Nephron (organoid): ENCODE data around the gene IFT172.

Experiments
- H3K27ac Mint-ChIP-seq, 3 experiments: 2 replicates each; pipeline ENCODE4 v1.8.0; 2020; ENCODE audit warnings: mixed read lengths in 3 of 3, mild to moderate bottlenecking in 2 of 3, moderate library complexity in 1 of 3
- H3K27me3 Mint-ChIP-seq: 2 replicates; pipeline ENCODE4 v1.8.0; 2021; ENCODE audit warnings: low read depth, mild to moderate bottlenecking, moderate library complexity, mixed read lengths
- H3K36me3 Mint-ChIP-seq: 2 replicates; pipeline ENCODE4 v1.8.0; 2020; ENCODE audit warnings: low read depth, mixed read lengths
- H3K4me1 Mint-ChIP-seq: 2 replicates; pipeline ENCODE4 v1.8.0; 2020; ENCODE audit warnings: mixed read lengths
- H3K4me3 Mint-ChIP-seq, 3 experiments: 2 replicates each; pipeline ENCODE4 v1.8.0; 2020; ENCODE audit warnings: mild to moderate bottlenecking in 3 of 3, mixed read lengths in 3 of 3, moderate library complexity in 2 of 3
- H3K9me3 Mint-ChIP-seq: 2 replicates; pipeline ENCODE4 v1.8.0; 2020; ENCODE audit warnings: mixed read lengths
- TF ChIP-seq, protein P1 (sequence below), 3 experiments: fragments of 200-600 bp; sonication (generic); IDR thresholded peaks; one replicate each; pipeline ENCODE4 v1.5.0; 2021; ENCODE audit warnings: antibody characterized with exemption in 3 of 3; ENCODE audit not compliant: unreplicated experiment in 3 of 3

IFT172 gene

DNA sequence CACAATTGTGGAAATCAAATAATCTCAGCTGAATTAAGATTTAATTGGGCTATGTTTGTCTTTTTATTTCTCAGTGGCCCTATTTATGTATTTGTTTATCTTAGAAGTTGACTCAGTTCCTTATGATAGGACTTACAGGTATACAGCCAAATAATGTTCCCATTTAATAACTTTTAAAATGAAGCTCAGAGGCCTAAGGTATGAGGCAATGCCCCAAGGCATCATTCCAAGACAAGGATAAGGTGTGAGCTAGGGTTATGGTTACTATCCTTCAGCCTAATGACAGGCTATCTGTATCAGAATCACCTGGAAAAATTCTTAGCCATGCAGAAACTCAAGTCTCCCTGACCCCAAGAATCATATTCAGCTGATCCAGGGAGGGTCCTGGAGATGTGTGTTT is 68.5 kb downstream of the IFT172 start:
- no peaks in the 10 kb centered on the region for H3K4me1 Mint-ChIP-seq
- TF ChIP-seq, protein P1, sequence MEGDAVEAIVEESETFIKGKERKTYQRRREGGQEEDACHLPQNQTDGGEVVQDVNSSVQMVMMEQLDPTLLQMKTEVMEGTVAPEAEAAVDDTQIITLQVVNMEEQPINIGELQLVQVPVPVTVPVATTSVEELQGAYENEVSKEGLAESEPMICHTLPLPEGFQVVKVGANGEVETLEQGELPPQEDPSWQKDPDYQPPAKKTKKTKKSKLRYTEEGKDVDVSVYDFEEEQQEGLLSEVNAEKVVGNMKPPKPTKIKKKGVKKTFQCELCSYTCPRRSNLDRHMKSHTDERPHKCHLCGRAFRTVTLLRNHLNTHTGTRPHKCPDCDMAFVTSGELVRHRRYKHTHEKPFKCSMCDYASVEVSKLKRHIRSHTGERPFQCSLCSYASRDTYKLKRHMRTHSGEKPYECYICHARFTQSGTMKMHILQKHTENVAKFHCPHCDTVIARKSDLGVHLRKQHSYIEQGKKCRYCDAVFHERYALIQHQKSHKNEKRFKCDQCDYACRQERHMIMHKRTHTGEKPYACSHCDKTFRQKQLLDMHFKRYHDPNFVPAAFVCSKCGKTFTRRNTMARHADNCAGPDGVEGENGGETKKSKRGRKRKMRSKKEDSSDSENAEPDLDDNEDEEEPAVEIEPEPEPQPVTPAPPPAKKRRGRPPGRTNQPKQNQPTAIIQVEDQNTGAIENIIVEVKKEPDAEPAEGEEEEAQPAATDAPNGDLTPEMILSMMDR (IDR thresholded peaks at IDR 0.05; ENCODE audit: unreplicated experiment in 3 of 3), result no peak
- no peaks in the 10 kb centered on the region for H3K36me3 Mint-ChIP-seq
- no peak overlapping the region for H3K27ac Mint-ChIP-seq
- peaks cover 3% of the 10 kb centered on the region for H3K27me3 Mint-ChIP-seq
- no peak overlapping the region for H3K4me3 Mint-ChIP-seq
- no peaks in the 10 kb centered on the region for H3K9me3 Mint-ChIP-seq

DNA sequence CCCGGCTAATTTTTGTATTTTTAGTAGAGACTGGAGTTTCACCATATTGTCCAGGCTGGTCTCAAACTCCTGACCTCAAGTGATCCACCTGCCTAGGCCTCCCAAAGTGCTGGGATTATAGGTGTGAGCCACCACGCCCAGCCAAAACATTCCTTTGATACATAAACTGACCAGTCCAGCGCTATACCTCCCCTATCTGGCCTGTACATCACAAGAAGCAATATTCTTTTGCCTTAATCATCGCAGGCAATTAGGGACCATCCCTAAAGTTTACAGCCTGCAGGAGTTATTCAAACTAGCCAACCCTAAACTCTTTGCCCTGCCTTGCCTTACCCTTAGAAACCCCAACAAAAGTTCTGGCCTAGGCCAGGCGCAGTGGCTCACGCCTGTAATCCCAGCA is 73.4 kb downstream of the IFT172 start:
- Mint-ChIP-seq H3K9me3 (no peaks in the 10 kb centered on the region), H3K36me3 (no peaks in the 10 kb centered on the region), H3K4me3 (no peak overlapping the region), H3K4me1 (peaks cover 4% of the 10 kb centered on the region), H3K27me3 (peaks cover 3% of the 10 kb centered on the region), H3K27ac (no peak overlapping the region)
- TF ChIP-seq, protein P1 (IDR thresholded peaks at IDR 0.05; ENCODE audit: unreplicated experiment in 3 of 3), result no peak

DNA sequence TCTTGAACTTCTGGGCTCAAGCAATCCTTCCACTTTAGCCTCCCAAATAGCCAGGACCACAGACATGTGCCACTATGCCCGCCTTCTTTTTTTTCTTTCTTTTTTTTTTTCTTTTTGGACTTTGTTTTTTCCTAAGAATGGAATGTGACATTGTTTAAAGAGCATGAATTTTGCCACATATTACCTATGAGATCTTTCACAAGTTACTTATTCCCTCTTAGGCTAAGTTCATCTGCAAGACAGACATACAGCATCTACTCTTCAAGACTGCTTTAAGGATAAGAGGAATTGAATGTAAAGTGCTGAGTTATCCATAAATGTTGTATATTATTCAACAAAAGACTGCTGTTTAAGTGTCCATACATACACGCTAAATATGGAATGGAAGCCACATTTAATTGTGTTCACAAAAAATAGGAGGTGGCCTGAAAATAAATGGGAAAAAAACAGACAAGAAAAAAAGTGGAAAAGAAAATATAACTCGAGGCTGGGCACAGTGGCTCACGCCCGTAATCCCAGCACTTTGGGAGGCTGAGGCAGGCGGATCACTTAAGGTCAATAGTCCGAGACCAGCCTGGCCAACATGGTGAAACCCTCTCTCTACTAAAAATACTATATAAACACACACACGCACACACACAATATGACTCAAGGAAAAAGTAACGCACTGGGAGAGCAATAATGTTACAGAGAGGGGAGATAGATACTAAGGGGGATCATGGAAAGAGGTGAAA is 77.0 kb downstream of the IFT172 start:
- Mint-ChIP-seq H3K4me1 (peaks cover 18% of the 10 kb centered on the region), H3K36me3 (no peaks in the 10 kb centered on the region), H3K9me3 (no peaks in the 10 kb centered on the region), H3K27ac (peak overlapping the region in 2 of 3 experiments; percentile 16 to 48), H3K27me3 (peaks cover 3% of the 10 kb centered on the region), H3K4me3 (peak overlapping the region; percentile 31 to 52 (median 31))
- TF ChIP-seq, protein P1 (IDR thresholded peaks at IDR 0.05; ENCODE audit: unreplicated experiment in 3 of 3), result no peak

DNA sequence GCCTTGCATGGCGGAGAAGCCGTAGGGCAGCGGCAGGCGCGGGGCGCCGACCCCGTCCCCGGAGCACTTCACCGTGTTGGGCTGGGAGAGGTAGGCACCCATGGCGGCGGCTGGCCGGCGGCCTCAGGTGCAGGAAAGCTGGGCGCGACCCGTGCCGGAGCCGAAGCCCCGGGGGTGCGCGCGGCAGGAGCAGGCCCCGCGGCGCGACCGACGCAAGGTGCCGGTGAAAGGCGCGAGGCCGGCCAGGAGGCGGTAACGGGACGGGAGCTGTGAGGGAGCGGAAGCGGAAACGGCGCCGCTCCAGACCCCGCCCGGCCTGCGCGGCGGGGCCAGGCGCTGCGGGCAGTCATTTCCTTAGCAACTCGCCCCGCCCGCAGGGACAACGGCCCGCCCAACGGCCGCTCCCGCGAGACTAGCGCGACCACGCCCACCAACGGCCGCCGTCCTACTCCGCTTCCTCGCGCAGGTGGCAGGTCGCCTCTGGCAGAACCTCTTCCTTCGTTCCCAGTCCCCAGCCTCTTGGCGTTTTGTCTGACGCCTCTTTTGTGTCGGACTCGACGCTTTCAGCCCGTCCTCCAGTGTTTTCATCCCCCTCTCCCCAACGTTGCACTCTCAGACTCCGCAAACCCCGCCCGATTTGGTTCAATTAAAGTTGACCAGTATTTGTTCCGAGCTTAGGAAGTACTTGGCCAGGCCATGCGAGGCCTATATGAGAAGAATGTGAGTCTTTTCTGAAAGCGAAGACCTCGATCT is 80.0 kb downstream of the IFT172 start, which contains the start of gene PPM1G:
Gene PPM1G (minus strand): TSS at position 271 of the 753 bp plus-strand sequence. CDS start 169 bp downstream, at position 102.
- no peaks in the 10 kb centered on the region for H3K27me3 Mint-ChIP-seq
- H3K4me3 Mint-ChIP-seq, result peak within 1 kb of the TSS; percentile 88 to 97 (median 94)
- H3K36me3 Mint-ChIP-seq, result peaks cover 8% of the 10 kb centered on the region
- TF ChIP-seq, protein P1 (IDR thresholded peaks at IDR 0.05; ENCODE audit: unreplicated experiment in 3 of 3), result no peak
- peak within 1 kb of the TSS; percentile 92 to 97 (median 96) for H3K27ac Mint-ChIP-seq
- peaks cover 23% of the 10 kb centered on the region for H3K4me1 Mint-ChIP-seq
- no peaks in the 10 kb centered on the region for H3K9me3 Mint-ChIP-seq

DNA sequence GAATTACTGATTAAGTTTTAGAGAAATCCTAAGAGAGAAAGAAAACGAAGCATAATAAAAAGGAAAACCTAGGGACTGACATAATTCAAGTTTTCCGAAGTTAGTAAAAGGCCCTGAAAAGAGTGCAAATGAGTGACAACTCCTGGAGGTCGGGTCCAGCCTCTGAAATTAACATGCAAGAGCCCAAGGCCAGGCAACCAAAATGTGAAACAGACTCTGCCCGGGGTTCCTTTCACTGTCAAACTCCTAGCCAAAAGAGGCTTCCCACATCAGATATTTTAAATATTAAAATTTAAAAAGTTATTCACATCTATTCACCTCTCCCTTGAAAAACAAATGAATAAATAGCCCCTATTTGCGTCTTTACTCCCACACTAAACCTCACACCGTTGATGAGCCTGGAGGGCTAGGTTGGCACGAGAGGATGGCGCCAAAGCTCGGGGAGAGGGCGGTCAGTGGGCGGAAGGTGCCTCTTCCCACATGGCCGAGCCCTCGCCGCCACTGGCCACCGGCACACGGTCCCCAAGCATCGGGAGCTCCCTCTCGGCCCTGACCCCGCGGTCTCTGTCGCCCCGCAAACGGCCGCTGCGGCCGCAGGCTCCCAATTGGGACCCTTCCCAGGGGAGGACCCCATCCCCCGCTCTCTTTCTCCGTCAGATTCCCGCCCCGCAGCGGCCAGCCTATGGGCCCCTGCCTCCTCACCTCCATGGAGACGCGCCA is 80.8 kb downstream of the IFT172 start:
- Mint-ChIP-seq H3K4me3 (peak overlapping the region; percentile 88 to 94 (median 92)), H3K27me3 (no peaks in the 10 kb centered on the region), H3K9me3 (no peaks in the 10 kb centered on the region)

More for the DNA sequence above, 80.8 kb downstream of the IFT172 start:
- peaks cover 8% of the 10 kb centered on the region for H3K36me3 Mint-ChIP-seq
- peaks cover 23% of the 10 kb centered on the region for H3K4me1 Mint-ChIP-seq
- TF ChIP-seq, protein P1 (IDR thresholded peaks at IDR 0.05; ENCODE audit: unreplicated experiment in 3 of 3), result no peak
- peak overlapping the region; percentile 78 to 84 (median 80) for H3K27ac Mint-ChIP-seq
